SK-N-SH treated with all-trans-retinoic acid at 6 μM for 48 hours (cell line): ENCODE measurements around the gene PLEKHO1.

Experiments used
- ATAC-seq: fragments of 200-7000 bp; cut with Tn5 transposase; 3 replicates; pipeline ENCODE4 v1.9.1; 2020; ENCODE audit warnings: mild to moderate bottlenecking, moderate library complexity
- ARNTL ChIP-seq: fragments of 450-650 bp; formaldehyde crosslinking; IDR thresholded peaks from 2 replicates; pipeline ENCODE4 v1.5.0; 2020; ENCODE audit warnings: low read depth, mild to moderate bottlenecking, moderate library complexity, borderline replicate concordance
- BACH2 ChIP-seq: fragments of 250-450 bp; sonication (Bioruptor Pico); IDR thresholded peaks from 2 replicates; pipeline ENCODE4 v1.9.0; 2021; ENCODE audit warnings: mild to moderate bottlenecking, borderline replicate concordance
- CSDC2 ChIP-seq: fragments of 250-450 bp; sonication (Bioruptor Pico); IDR thresholded peaks from 2 replicates; pipeline ENCODE4 v1.5.0; 2020; ENCODE audit warnings: mild to moderate bottlenecking, moderate library complexity
- ESRRG ChIP-seq: fragments of 250-450 bp; sonication (Bioruptor Pico); IDR thresholded peaks from 2 replicates; pipeline ENCODE4 v1.6.1; 2021; ENCODE audit warnings: mild to moderate bottlenecking
- GLIS3 ChIP-seq: fragments of 250-450 bp; sonication (Bioruptor Pico); IDR thresholded peaks from 2 replicates; pipeline ENCODE4 v1.5.0; 2020; ENCODE audit warnings: mild to moderate bottlenecking, moderate library complexity
- OSR1 ChIP-seq: fragments of 250-450 bp; sonication (Bioruptor Pico); IDR thresholded peaks from 2 replicates; pipeline ENCODE4 v1.8.0; 2022; ENCODE audit warnings: moderate library complexity, mild to moderate bottlenecking, inconsistent platforms
- PATZ1 ChIP-seq: fragments of 250-450 bp; sonication (Bioruptor Pico); IDR thresholded peaks from 2 replicates; pipeline ENCODE4 v1.8.0; 2020; ENCODE audit warnings: mild to moderate bottlenecking, moderate library complexity, borderline replicate concordance
- PPARA ChIP-seq: fragments of 250-450 bp; sonication (Bioruptor Pico); IDR thresholded peaks from 2 replicates; pipeline ENCODE4 v1.5.0; 2020; ENCODE audit warnings: mild to moderate bottlenecking, borderline replicate concordance
- SNAI2 ChIP-seq: fragments of 250-450 bp; sonication (Bioruptor Pico); IDR thresholded peaks from 2 replicates; pipeline ENCODE4 v1.5.0; 2020; ENCODE audit warnings: mild to moderate bottlenecking, moderate library complexity
- TCF4 ChIP-seq: fragments of 250-450 bp; sonication (Bioruptor Pico); IDR thresholded peaks from 2 replicates; pipeline ENCODE4 v1.8.0; 2021; ENCODE audit warnings: mild to moderate bottlenecking, moderate library complexity, borderline replicate concordance
- TOX ChIP-seq: fragments of 250-450 bp; sonication (Bioruptor Pico); IDR thresholded peaks from 2 replicates; pipeline ENCODE4 v1.8.0; 2021; ENCODE audit warnings: mild to moderate bottlenecking, moderate library complexity, borderline replicate concordance
- TSHZ2 ChIP-seq: fragments of 250-450 bp; sonication (Bioruptor Pico); IDR thresholded peaks from 2 replicates; pipeline ENCODE4 v1.5.0; 2020; ENCODE audit warnings: mild to moderate bottlenecking, moderate library complexity
- ZC3H10 ChIP-seq: fragments of 250-450 bp; sonication (Bioruptor Pico); IDR thresholded peaks from 2 replicates; pipeline ENCODE4 v1.5.1; 2021; ENCODE audit warnings: mild to moderate bottlenecking, moderate library complexity
- ZFP3 ChIP-seq: fragments of 250-450 bp; sonication (Bioruptor Pico); IDR thresholded peaks from 2 replicates; pipeline ENCODE4 v1.5.0; 2020; ENCODE audit warnings: mild to moderate bottlenecking, moderate library complexity
- ZFP30 ChIP-seq: fragments of 450-650 bp; formaldehyde crosslinking; IDR thresholded peaks from 2 replicates; pipeline ENCODE4 v1.5.0; 2022; ENCODE audit warnings: mild to moderate bottlenecking, moderate library complexity
- ZNF70 ChIP-seq: fragments of 450-650 bp; formaldehyde crosslinking; IDR thresholded peaks from 2 replicates; pipeline ENCODE4 v1.5.0; 2020; ENCODE audit warnings: mild to moderate bottlenecking, moderate library complexity
- ZNF8 ChIP-seq: fragments of 450-650 bp; formaldehyde crosslinking; IDR thresholded peaks from 2 replicates; pipeline ENCODE4 v1.5.0; 2020; ENCODE audit warnings: mild to moderate bottlenecking, moderate library complexity
- TF ChIP-seq, protein P1 (sequence below): fragments of 250-450 bp; sonication (Bioruptor Pico); IDR thresholded peaks from 2 replicates; pipeline ENCODE4 v1.8.0; 2021; ENCODE audit warnings: low read depth, mild to moderate bottlenecking, moderate library complexity, borderline replicate concordance

PLEKHO1 gene

DNA sequence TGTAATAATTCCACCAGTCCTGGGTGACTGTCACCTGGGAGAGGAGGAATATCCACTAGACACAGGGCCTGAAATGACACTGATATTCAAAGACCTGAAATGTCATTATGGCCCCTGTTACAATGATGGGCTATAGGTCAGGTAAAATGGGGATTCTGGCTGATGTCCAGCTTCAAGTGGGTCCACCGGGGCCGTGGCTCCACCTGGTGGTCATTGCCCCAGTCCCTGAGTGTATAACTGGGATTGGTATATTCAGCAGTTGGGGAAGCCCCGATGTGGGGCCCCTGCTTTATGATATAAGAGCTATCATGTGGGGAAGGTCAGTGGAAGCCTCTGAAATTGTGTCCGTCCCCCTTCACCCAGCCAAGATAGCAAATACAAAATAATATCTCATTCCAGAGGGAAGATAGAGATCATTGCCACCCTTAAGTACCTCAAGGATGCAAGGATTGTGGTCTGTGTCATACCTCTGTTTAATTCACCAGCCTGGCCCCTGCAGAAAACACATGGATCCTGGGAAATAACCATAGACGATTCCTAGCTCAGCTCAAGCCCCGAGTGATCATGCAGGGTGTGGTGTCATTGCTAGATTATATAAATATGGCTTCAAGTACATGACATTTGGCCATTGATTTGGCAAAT is 19.4 kb downstream of the PLEKHO1 start (continued):
- TF ChIP-seq TSHZ2 (no peak), ZNF8 (CRISPR knock-in tag) (no peak)

GRCh38 chr1:150171801-150172200 is 22.1 kb downstream of the PLEKHO1 start:
- no peak for TF ChIP-seq OSR1
- TF ChIP-seq TCF4 = no peak
- TF ChIP-seq ZC3H10 = no peak
- TF ChIP-seq ZNF70 (CRISPR knock-in tag) = no peak
- no peak for TF ChIP-seq ARNTL
- TF ChIP-seq, protein P1, sequence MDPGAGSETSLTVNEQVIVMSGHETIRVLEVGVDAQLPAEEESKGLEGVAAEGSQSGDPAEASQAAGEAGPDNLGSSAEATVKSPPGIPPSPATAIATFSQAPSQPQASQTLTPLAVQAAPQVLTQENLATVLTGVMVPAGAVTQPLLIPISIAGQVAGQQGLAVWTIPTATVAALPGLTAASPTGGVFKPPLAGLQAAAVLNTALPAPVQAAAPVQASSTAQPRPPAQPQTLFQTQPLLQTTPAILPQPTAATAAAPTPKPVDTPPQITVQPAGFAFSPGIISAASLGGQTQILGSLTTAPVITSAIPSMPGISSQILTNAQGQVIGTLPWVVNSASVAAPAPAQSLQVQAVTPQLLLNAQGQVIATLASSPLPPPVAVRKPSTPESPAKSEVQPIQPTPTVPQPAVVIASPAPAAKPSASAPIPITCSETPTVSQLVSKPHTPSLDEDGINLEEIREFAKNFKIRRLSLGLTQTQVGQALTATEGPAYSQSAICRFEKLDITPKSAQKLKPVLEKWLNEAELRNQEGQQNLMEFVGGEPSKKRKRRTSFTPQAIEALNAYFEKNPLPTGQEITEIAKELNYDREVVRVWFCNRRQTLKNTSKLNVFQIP = no peak
- TF ChIP-seq CSDC2 (CRISPR knock-in tag) = no peak
- no peak for TF ChIP-seq ZNF8 (CRISPR knock-in tag)
- no peak for TF ChIP-seq ZFP30 (CRISPR knock-in tag)
- TF ChIP-seq SNAI2 = no peak
- no peak for ATAC-seq

GRCh38 chr1:150173141-150173585 is 23.4 kb downstream of the PLEKHO1 start:
- no peak for ATAC-seq

GRCh38 chr1:150176593-150176992 is 26.9 kb downstream of the PLEKHO1 start:
- no peak for ATAC-seq
- TF ChIP-seq PPARA (CRISPR knock-in tag) (no peak), SNAI2 (no peak), CSDC2 (CRISPR knock-in tag) (no peak), GLIS3 (CRISPR knock-in tag) (no peak), BACH2 (CRISPR knock-in tag) (no peak)

More at GRCh38 chr1:150173141-150173585, 23.4 kb downstream of the PLEKHO1 start:
- no peak for TF ChIP-seq ZNF70 (CRISPR knock-in tag)
- TF ChIP-seq ZFP30 (CRISPR knock-in tag) = no peak
- TF ChIP-seq ZNF8 (CRISPR knock-in tag) = no peak
- TF ChIP-seq CSDC2 (CRISPR knock-in tag) = no peak
- no peak for TF ChIP-seq TOX (CRISPR knock-in tag)
- TF ChIP-seq ARNTL = no peak
- no peak for TF ChIP-seq ESRRG (CRISPR knock-in tag)
- TF ChIP-seq PATZ1 (CRISPR knock-in tag) = no peak
- TF ChIP-seq PPARA (CRISPR knock-in tag) = no peak
- TF ChIP-seq BACH2 (CRISPR knock-in tag) = no peak
- TF ChIP-seq OSR1 = no peak
- no peak for TF ChIP-seq GLIS3 (CRISPR knock-in tag)

DNA sequence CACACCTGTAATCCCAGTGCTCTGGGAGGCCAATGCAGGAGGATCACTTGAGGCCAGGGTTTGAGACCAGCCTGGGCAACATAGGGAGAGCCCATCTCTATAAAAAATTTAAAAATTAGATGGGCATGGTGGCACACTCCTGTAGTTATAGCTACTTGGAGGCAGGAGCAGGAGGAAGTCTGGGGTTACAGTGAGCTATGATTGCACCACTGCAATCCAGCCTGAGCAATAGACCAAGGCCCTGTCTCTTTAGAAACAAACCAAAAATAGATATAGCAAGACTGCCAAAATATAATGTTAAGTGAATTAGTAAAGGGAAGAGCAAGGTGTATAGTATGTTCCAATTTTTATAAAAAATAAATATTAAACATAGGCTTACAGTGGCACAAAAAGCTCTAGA is 28.8 kb downstream of the PLEKHO1 start:
- TF ChIP-seq ESRRG (CRISPR knock-in tag) (no peak), CSDC2 (CRISPR knock-in tag) (no peak), ARNTL (no peak), BACH2 (CRISPR knock-in tag) (no peak), TCF4 (no peak), ZFP3 (CRISPR knock-in tag) (no peak)
- TF ChIP-seq, protein P1 = no peak

More for the DNA sequence above, 28.8 kb downstream of the PLEKHO1 start:
- ATAC-seq = no peak
